T-helper 2 cell treated with Interferon-gamma antibody and Interleukin-4, amounts not matched to agents 5 μg/mL and 100 μg/mL, for 36 hours (primary cell): ENCODE measurements around the gene PPIF.

ENCODE experiments used
- DNase-seq: peaks from one replicate; pipeline ENCODE4 v3.0.0; 2021; ENCODE audit warnings: low spot score
- H3K27ac Mint-ChIP-seq: one replicate; pipeline ENCODE4 v1.8.0; 2021; ENCODE audit warnings: mild to moderate bottlenecking, mixed read lengths
- H3K27me3 Mint-ChIP-seq: one replicate; pipeline ENCODE4 v1.8.0; 2021; ENCODE audit warnings: low read depth, mixed read lengths
- H3K36me3 Mint-ChIP-seq: one replicate; pipeline ENCODE4 v1.8.0; 2021; ENCODE audit warnings: low read depth, mixed read lengths
- H3K4me1 Mint-ChIP-seq: one replicate; pipeline ENCODE4 v1.8.0; 2021; ENCODE audit warnings: low read depth, mixed read lengths
- H3K4me3 Mint-ChIP-seq: one replicate; pipeline ENCODE4 v1.8.0; 2022; ENCODE audit warnings: mild to moderate bottlenecking, moderate library complexity, mixed read lengths
- H3K9me3 Mint-ChIP-seq: one replicate; pipeline ENCODE4 v1.8.0; 2021; ENCODE audit warnings: mixed read lengths

PPIF gene

GRCh38 chr10:79383974-79384606, 36.8 kb downstream of the PPIF start:
- Mint-ChIP-seq H3K9me3 (no peaks in the 10 kb centered on the region), H3K36me3 (no peaks in the 10 kb centered on the region), H3K27me3 (no peaks in the 10 kb centered on the region), H3K4me3 (no peak overlapping the region), H3K4me1 (no peaks in the 10 kb centered on the region), H3K27ac (no peak overlapping the region)
- no peak for DNase-seq

GRCh38 chr10:79384773-79385391, 37.6 kb downstream of the PPIF start:
- H3K4me1 Mint-ChIP-seq: no peaks in the 10 kb centered on the region
- no peaks in the 10 kb centered on the region for H3K36me3 Mint-ChIP-seq
- H3K4me3 Mint-ChIP-seq: no peak overlapping the region
- no peaks in the 10 kb centered on the region for H3K27me3 Mint-ChIP-seq
- DNase-seq: no peak
- no peak overlapping the region for H3K27ac Mint-ChIP-seq
- H3K9me3 Mint-ChIP-seq: no peaks in the 10 kb centered on the region

- H3K27me3 Mint-ChIP-seq: no peaks in the 10 kb centered on the region
- no peaks in the 10 kb centered on the region for H3K36me3 Mint-ChIP-seq
- H3K27ac Mint-ChIP-seq: no peak overlapping the region
- no peak overlapping the region for H3K4me3 Mint-ChIP-seq
- H3K9me3 Mint-ChIP-seq: no peaks in the 10 kb centered on the region
- H3K4me1 Mint-ChIP-seq: no peaks in the 10 kb centered on the region
- no peak for DNase-seq
Measured at GRCh38 chr10:79385392-79385795, 38.1 kb downstream of the PPIF start.

- no peaks in the 10 kb centered on the region for H3K36me3 Mint-ChIP-seq
- no peak overlapping the region for H3K4me3 Mint-ChIP-seq
- DNase-seq: no peak
- H3K9me3 Mint-ChIP-seq: no peaks in the 10 kb centered on the region
- H3K27ac Mint-ChIP-seq: no peak overlapping the region
- no peaks in the 10 kb centered on the region for H3K27me3 Mint-ChIP-seq
- H3K4me1 Mint-ChIP-seq: no peaks in the 10 kb centered on the region
Measured at GRCh38 chr10:79385804-79386531, 38.7 kb downstream of the PPIF start.

GRCh38 chr10:79386637-79387465, 39.6 kb downstream of the PPIF start:
- H3K27ac Mint-ChIP-seq: no peak overlapping the region
- H3K27me3 Mint-ChIP-seq: no peaks in the 10 kb centered on the region
- H3K4me3 Mint-ChIP-seq: no peak overlapping the region
- no peak for DNase-seq
- H3K36me3 Mint-ChIP-seq: no peaks in the 10 kb centered on the region
- no peaks in the 10 kb centered on the region for H3K9me3 Mint-ChIP-seq
- no peaks in the 10 kb centered on the region for H3K4me1 Mint-ChIP-seq

GRCh38 chr10:79387466-79387973, 40.3 kb downstream of the PPIF start:
- no peaks in the 10 kb centered on the region for H3K27me3 Mint-ChIP-seq
- no peak overlapping the region for H3K27ac Mint-ChIP-seq
- no peaks in the 10 kb centered on the region for H3K36me3 Mint-ChIP-seq
- no peak overlapping the region for H3K4me3 Mint-ChIP-seq
- no peaks in the 10 kb centered on the region for H3K4me1 Mint-ChIP-seq
- no peak for DNase-seq
- no peaks in the 10 kb centered on the region for H3K9me3 Mint-ChIP-seq

- Mint-ChIP-seq H3K4me1 (no peaks in the 10 kb centered on the region), H3K27me3 (no peaks in the 10 kb centered on the region), H3K27ac (no peak overlapping the region), H3K9me3 (no peaks in the 10 kb centered on the region), H3K4me3 (no peak overlapping the region), H3K36me3 (no peaks in the 10 kb centered on the region)
- DNase-seq: no peak
Measured at GRCh38 chr10:79387974-79388850, 40.9 kb downstream of the PPIF start.

- Mint-ChIP-seq H3K27me3 (no peaks in the 10 kb centered on the region), H3K9me3 (no peaks in the 10 kb centered on the region)
- no peak for DNase-seq
Measured at GRCh38 chr10:79390057-79390456, 42.8 kb downstream of the PPIF start.

GRCh38 chr10:79390551-79391229, 43.4 kb downstream of the PPIF start:
- Mint-ChIP-seq H3K4me3 (no peak overlapping the region), H3K4me1 (no peaks in the 10 kb centered on the region), H3K36me3 (no peaks in the 10 kb centered on the region), H3K9me3 (no peaks in the 10 kb centered on the region), H3K27me3 (no peaks in the 10 kb centered on the region), H3K27ac (no peak overlapping the region)
- no peak for DNase-seq

More at GRCh38 chr10:79390057-79390456, 42.8 kb downstream of the PPIF start:
- Mint-ChIP-seq H3K4me3 (no peak overlapping the region), H3K36me3 (no peaks in the 10 kb centered on the region), H3K27ac (no peak overlapping the region), H3K4me1 (no peaks in the 10 kb centered on the region)

- H3K9me3 Mint-ChIP-seq: no peaks in the 10 kb centered on the region
- H3K27me3 Mint-ChIP-seq: no peaks in the 10 kb centered on the region
- DNase-seq: no peak
- no peak overlapping the region for H3K27ac Mint-ChIP-seq
- no peak overlapping the region for H3K4me3 Mint-ChIP-seq
- no peaks in the 10 kb centered on the region for H3K36me3 Mint-ChIP-seq
- no peaks in the 10 kb centered on the region for H3K4me1 Mint-ChIP-seq
Measured at GRCh38 chr10:79391231-79392019, 44.2 kb downstream of the PPIF start.

- H3K36me3 Mint-ChIP-seq: no peaks in the 10 kb centered on the region
- H3K4me1 Mint-ChIP-seq: no peaks in the 10 kb centered on the region
- no peak overlapping the region for H3K27ac Mint-ChIP-seq
- H3K9me3 Mint-ChIP-seq: no peaks in the 10 kb centered on the region
- no peak for DNase-seq
- H3K27me3 Mint-ChIP-seq: no peaks in the 10 kb centered on the region
- H3K4me3 Mint-ChIP-seq: no peak overlapping the region
Measured at GRCh38 chr10:79392020-79392398, 44.7 kb downstream of the PPIF start.

GRCh38 chr10:79392506-79393176, 45.4 kb downstream of the PPIF start:
- Mint-ChIP-seq H3K4me3 (no peak overlapping the region), H3K27ac (no peak overlapping the region)
- DNase-seq: no peak

More at GRCh38 chr10:79392506-79393176, 45.4 kb downstream of the PPIF start:
- Mint-ChIP-seq H3K36me3 (no peaks in the 10 kb centered on the region), H3K27me3 (no peaks in the 10 kb centered on the region), H3K4me1 (no peaks in the 10 kb centered on the region), H3K9me3 (no peaks in the 10 kb centered on the region)
